Mesenchymal stem cell (in vitro differentiated cells and primary cell): ENCODE measurements around the gene SC5D.

Source experiments
- DNase-seq: peaks from one replicate; pipeline ENCODE4 v3.0.0-alpha.2; 2013
- H2AFZ ChIP-seq: one replicate; pipeline ENCODE4 v1.6.1; 2013; ENCODE audit warnings: low read depth, mild to moderate bottlenecking, control low read depth, inconsistent platforms, low read length, moderate library complexity
- H2AK5ac ChIP-seq: 2 replicates; pipeline ENCODE4 v1.6.1; 2013; ENCODE audit warnings: low read length, moderate library complexity, mild to moderate bottlenecking, inconsistent platforms; ENCODE audit not compliant: severe bottlenecking
- H2BK120ac ChIP-seq: one replicate; pipeline ENCODE4 v1.6.1; 2013; ENCODE audit warnings: low read depth, mild to moderate bottlenecking, inconsistent platforms, low read length, moderate library complexity
- H2BK12ac ChIP-seq, 2 experiments: one replicate each; pipeline ENCODE4 v1.6.1; 2013; ENCODE audit warnings: inconsistent platforms in 2 of 2, low read length in 2 of 2, mild to moderate bottlenecking in 2 of 2, moderate library complexity in 2 of 2, control low read depth in 1 of 2
- H2BK15ac ChIP-seq: one replicate; pipeline ENCODE4 v1.6.1; 2013; ENCODE audit warnings: mild to moderate bottlenecking, low read depth, inconsistent platforms; ENCODE audit not compliant: poor library complexity, severe bottlenecking
- H2BK5ac ChIP-seq: 2 replicates; pipeline ENCODE4 v1.6.1; 2013; ENCODE audit warnings: low read depth, mild to moderate bottlenecking, low read length, control low read depth, inconsistent platforms; ENCODE audit not compliant: poor library complexity, severe bottlenecking
- H3K14ac ChIP-seq, 2 experiments: one replicate each; pipeline ENCODE4 v1.6.1; 2013; ENCODE audit warnings: inconsistent platforms in 2 of 2, low read length in 2 of 2, control low read depth in 1 of 2, mild to moderate bottlenecking in 1 of 2, moderate library complexity in 1 of 2
- H3K18ac ChIP-seq, 2 experiments: one replicate each; pipeline ENCODE4 v1.6.1; 2013; ENCODE audit warnings: inconsistent platforms in 2 of 2, low read length in 2 of 2, control low read depth in 1 of 2, low read depth in 1 of 2, mild to moderate bottlenecking in 1 of 2
- H3K23ac ChIP-seq, 2 experiments: one replicate each; pipeline ENCODE4 v1.6.1; 2013; ENCODE audit warnings: inconsistent platforms in 2 of 2, low read length in 2 of 2, mild to moderate bottlenecking in 2 of 2, moderate library complexity in 2 of 2, control low read depth in 1 of 2
- H3K27ac ChIP-seq: 2 replicates; pipeline ENCODE4 v1.5.1; 2013; ENCODE audit warnings: mild to moderate bottlenecking, moderate library complexity, low read length, control low read depth, inconsistent platforms; ENCODE audit not compliant: poor library complexity, severe bottlenecking
- H3K27me3 ChIP-seq, 2 experiments: 2 replicates each; pipeline versions ENCODE4 v1.6.1 to v1.7.0; 2013; ENCODE audit warnings: low read length in 2 of 2, mild to moderate bottlenecking in 2 of 2, moderate library complexity in 2 of 2, control low read depth in 1 of 2, inconsistent platforms in 1 of 2; ENCODE audit not compliant: control insufficient read depth in 1 of 2, insufficient read depth in 1 of 2
- H3K36me3 ChIP-seq, 2 experiments: 2 replicates each; pipeline versions ENCODE4 v1.6.1 to v1.7.0; 2013; ENCODE audit warnings: low read length in 2 of 2, control low read depth in 1 of 2, inconsistent platforms in 1 of 2, low read depth in 1 of 2, mild to moderate bottlenecking in 1 of 2; ENCODE audit not compliant: insufficient read depth in 2 of 2, control insufficient read depth in 1 of 2
- H3K4ac ChIP-seq, 2 experiments: one replicate each; pipeline ENCODE4 v1.6.1; 2013; ENCODE audit warnings: inconsistent platforms in 2 of 2, low read length in 2 of 2, mild to moderate bottlenecking in 2 of 2, moderate library complexity in 2 of 2, control low read depth in 1 of 2, low read depth in 1 of 2
- H3K4me1 ChIP-seq: 2 replicates; pipeline ENCODE4 v1.6.1; 2013; ENCODE audit warnings: low read depth, low read length, control low read depth; ENCODE audit not compliant: control insufficient read depth, insufficient read depth
- H3K4me2 ChIP-seq: 2 replicates; pipeline ENCODE4 v1.6.1; 2013; ENCODE audit warnings: low read length, mild to moderate bottlenecking, inconsistent platforms; ENCODE audit not compliant: poor library complexity, severe bottlenecking
- H3K4me3 ChIP-seq, 2 experiments: 2 replicates each; pipeline versions ENCODE4 v1.5.1 to v1.7.0; 2013; ENCODE audit warnings: low read length in 2 of 2, mild to moderate bottlenecking in 2 of 2, control low read depth in 1 of 2, low read depth in 1 of 2; ENCODE audit not compliant: insufficient read depth in 1 of 2
- H3K79me1 ChIP-seq: replicated peaks from 2 replicates; pipeline ENCODE4 v1.6.1; 2013; ENCODE audit warnings: mild to moderate bottlenecking, control low read depth, low read length, inconsistent platforms; ENCODE audit not compliant: poor library complexity, severe bottlenecking
- H3K9ac ChIP-seq: 2 replicates; pipeline ENCODE4 v1.7.0; 2013; ENCODE audit warnings: mild to moderate bottlenecking, low read length, moderate library complexity
- H3K9me3 ChIP-seq: 2 replicates; pipeline ENCODE4 v1.7.0; 2013; ENCODE audit warnings: mild to moderate bottlenecking, low read length; ENCODE audit not compliant: control insufficient read depth
- H4K8ac ChIP-seq: one replicate; pipeline ENCODE4 v1.6.1; 2013; ENCODE audit warnings: inconsistent platforms, mild to moderate bottlenecking, low read length, moderate library complexity
- H4K91ac ChIP-seq: one replicate; pipeline ENCODE4 v1.6.1; 2013; ENCODE audit warnings: mild to moderate bottlenecking, low read length, inconsistent platforms
- WGBS: methylation state at CpG from one replicate; pipeline ENCODE4 v1.1.7; 2013; ENCODE audit warnings: mixed read lengths; 5-methylcytosine and 5-hydroxymethylcytosine counted together

The SC5D gene

GRCh38 chr11:121254756-121255155 is 37.8 kb upstream of the SC5D start:
- no peak for DNase-seq

DNA sequence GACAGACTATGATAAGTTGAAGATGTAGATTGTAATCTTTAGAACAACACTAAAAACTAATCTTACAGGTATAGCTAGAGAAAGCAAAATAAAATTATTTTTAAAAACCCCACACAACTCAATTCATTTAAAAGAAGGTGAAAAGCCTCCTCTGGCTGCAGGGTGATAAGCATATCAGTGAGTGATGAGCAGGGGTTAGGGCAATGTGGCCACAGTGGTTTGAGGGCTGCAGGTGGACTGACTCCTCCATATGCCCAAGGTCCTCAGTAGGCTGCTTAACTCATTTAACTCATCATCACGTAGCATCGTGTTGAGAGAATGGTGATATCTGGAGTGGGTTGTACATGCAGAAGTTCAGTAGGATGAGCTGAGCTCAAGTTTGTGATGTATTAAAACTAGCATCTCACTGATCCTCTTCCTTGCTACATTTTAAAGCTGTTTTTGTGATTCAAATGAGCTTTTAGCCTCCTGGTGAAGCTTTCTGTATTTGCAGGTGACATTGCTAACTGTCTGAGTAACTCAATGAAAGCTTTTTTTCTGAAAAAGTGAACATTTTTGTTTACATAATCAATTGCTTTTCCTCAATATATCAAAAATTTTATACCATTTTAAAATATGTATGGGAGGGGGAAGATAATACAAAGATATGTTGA is 37.0 kb upstream of the SC5D start:
- Histone ChIP-seq H3K4me2 (no peak overlapping the region), H3K9me3 (peaks cover 3% of the 10 kb centered on the region), H3K4me1 (no peaks in the 10 kb centered on the region), H2BK12ac (no peak overlapping the region), H3K23ac (no peak overlapping the region), H4K91ac (no peak overlapping the region), H3K4me3 (no peak overlapping the region), H2BK120ac (no peak overlapping the region), H2BK15ac (no peak overlapping the region), H3K9ac (no peak overlapping the region), H2AK5ac (no peak overlapping the region), H3K27ac (no peak overlapping the region), H4K8ac (no peak overlapping the region), H3K27me3 (peaks cover 11 to 15% of the 10 kb centered on the region in 2 experiments), H2BK5ac (no peak overlapping the region), H3K36me3 (no peaks in the 10 kb centered on the region), H3K4ac (no peak overlapping the region), H3K18ac (no peak overlapping the region), H3K14ac (no peak overlapping the region), H3K79me1 (no peaks in the 10 kb centered on the region), H2AFZ (no peak overlapping the region)
- WGBS: 92% methylated on average over 2 of the region's 2 CpGs
- DNase-seq: no peak

More at GRCh38 chr11:121254756-121255155, 37.8 kb upstream of the SC5D start:
- Histone ChIP-seq H3K79me1 (no peaks in the 10 kb centered on the region), H3K27ac (no peak overlapping the region), H3K4me3 (no peak overlapping the region), H3K14ac (no peak overlapping the region), H3K4ac (no peak overlapping the region), H3K36me3 (no peaks in the 10 kb centered on the region), H2AFZ (no peak overlapping the region), H3K4me2 (no peak overlapping the region), H4K91ac (no peak overlapping the region), H3K9me3 (peaks cover 3% of the 10 kb centered on the region), H3K27me3 (peaks cover 15% of the 10 kb centered on the region in 2 experiments), H2AK5ac (no peak overlapping the region), H2BK15ac (no peak overlapping the region), H3K18ac (no peak overlapping the region), H3K9ac (no peak overlapping the region), H3K4me1 (no peaks in the 10 kb centered on the region), H2BK120ac (no peak overlapping the region), H4K8ac (no peak overlapping the region), H2BK5ac (no peak overlapping the region), H2BK12ac (no peak overlapping the region), H3K23ac (no peak overlapping the region)

DNA sequence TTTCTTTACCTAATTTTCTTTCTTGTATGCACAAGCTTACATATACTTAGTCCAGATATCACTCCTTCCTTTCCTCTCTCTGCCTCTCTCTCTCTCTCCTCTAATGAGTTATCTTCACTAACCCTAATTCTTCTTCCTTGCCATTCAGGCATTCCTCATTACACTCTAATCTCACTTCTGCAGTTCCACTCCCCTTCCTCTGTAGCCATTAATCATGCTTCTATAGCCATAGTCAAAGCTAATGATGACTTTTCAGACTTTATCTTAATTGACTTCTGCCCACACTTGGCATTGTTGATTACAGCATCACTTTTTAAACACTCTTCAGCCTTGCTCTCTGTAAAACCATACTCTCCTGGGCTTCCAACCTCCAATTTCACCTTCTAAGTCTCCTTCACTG is 35.3 kb upstream of the SC5D start:
- Histone ChIP-seq H3K9ac (no peak overlapping the region), H2AK5ac (no peak overlapping the region), H3K18ac (no peak overlapping the region), H3K27me3 (peaks cover 0 to 15% of the 10 kb centered on the region in 2 experiments), H3K36me3 (no peaks in the 10 kb centered on the region), H4K91ac (no peak overlapping the region), H3K27ac (no peak overlapping the region), H2AFZ (no peak overlapping the region), H2BK15ac (no peak overlapping the region), H3K9me3 (peaks cover 7% of the 10 kb centered on the region), H3K79me1 (no peaks in the 10 kb centered on the region), H3K14ac (no peak overlapping the region), H3K4me1 (no peaks in the 10 kb centered on the region), H3K4me2 (no peak overlapping the region), H2BK12ac (no peak overlapping the region), H4K8ac (no peak overlapping the region), H3K4me3 (no peak overlapping the region), H3K4ac (no peak overlapping the region), H2BK5ac (no peak overlapping the region), H3K23ac (no peak overlapping the region), H2BK120ac (no peak overlapping the region)
- no peak for DNase-seq

DNA sequence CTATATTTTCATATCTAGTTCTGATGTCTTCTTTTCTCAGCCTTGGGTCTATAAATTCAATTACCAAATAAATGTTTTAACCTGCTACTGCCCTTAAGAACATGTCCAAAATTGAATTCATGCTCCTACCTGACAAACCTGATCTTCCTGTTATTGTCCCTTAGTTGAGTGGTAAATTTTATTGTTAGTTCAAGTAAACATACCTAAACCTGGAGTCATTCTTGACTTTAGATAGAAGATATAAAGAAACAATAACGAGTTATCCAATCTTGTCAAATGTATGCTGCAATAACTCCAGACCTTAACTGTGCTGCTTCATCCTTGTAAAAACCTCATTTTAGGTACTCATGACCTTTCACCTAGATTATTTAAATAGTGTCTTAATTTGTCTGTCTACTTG is 34.6 kb upstream of the SC5D start:
- Histone ChIP-seq H3K23ac (no peak overlapping the region), H2AK5ac (no peak overlapping the region), H3K27me3 (peaks cover 0 to 15% of the 10 kb centered on the region in 2 experiments), H3K4me1 (no peaks in the 10 kb centered on the region), H2BK120ac (no peak overlapping the region), H2BK5ac (no peak overlapping the region), H4K8ac (no peak overlapping the region), H2BK15ac (no peak overlapping the region), H3K36me3 (no peaks in the 10 kb centered on the region), H3K9ac (no peak overlapping the region), H3K4me3 (no peak overlapping the region), H3K18ac (no peak overlapping the region), H2AFZ (no peak overlapping the region), H3K79me1 (no peaks in the 10 kb centered on the region), H2BK12ac (no peak overlapping the region), H3K14ac (no peak overlapping the region), H3K4ac (no peak overlapping the region), H3K9me3 (peaks cover 7% of the 10 kb centered on the region), H3K4me2 (no peak overlapping the region), H4K91ac (no peak overlapping the region), H3K27ac (no peak overlapping the region)
- DNase-seq: no peak
- WGBS: 83% methylated on average over 1 of the region's 1 CpG
